ENCODE measurements around the gene EPS8. TPM values are rescaled to one million over a fixed set of nuclear protein-coding genes. Genes with fewer than 3 reads are reported as not detected.

Gene EPS8
- total and polyA plus RNA-seq, 2 experiments from 2014 or later = 43.1 to 83.2 TPM

DNA sequence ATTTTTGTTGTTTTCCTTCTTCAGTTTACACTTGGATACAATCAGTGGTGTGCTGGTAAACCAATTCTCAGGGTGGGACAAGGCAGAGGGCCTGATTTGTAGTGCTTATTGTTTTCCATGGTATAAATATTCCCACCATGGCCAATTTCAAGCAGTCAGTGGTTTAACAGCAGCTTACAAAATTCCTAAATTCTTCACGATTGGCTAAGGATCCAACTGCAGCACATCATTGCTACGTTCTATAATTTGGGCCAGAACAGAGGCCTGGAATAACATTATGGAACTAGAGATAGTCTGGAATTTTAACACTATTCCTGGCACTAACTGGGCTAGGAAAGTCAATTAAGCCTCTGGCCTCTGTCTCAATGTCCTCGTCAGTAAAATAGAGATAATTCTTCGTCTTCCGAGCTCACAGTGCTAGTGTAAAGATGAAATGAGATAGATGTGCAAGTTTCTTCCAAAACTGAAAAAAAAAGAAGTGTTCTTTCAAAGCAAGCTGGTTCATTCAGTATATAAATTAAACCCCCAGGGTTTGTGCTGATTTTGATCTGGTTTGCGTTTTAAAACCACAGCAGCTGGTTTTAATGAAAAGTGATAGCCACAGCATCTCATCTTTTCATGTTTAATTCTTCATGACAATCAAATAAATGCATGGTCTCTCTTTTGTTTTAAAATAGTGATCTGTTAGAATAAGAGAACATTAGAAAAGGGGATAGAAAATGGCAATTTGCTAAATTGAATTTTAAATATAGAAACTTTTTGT lies 104.1 kb downstream of the EPS8 start:
- H3K4me3 ChIP-seq = no peak overlapping the region
- TF ChIP-seq, protein P1, sequence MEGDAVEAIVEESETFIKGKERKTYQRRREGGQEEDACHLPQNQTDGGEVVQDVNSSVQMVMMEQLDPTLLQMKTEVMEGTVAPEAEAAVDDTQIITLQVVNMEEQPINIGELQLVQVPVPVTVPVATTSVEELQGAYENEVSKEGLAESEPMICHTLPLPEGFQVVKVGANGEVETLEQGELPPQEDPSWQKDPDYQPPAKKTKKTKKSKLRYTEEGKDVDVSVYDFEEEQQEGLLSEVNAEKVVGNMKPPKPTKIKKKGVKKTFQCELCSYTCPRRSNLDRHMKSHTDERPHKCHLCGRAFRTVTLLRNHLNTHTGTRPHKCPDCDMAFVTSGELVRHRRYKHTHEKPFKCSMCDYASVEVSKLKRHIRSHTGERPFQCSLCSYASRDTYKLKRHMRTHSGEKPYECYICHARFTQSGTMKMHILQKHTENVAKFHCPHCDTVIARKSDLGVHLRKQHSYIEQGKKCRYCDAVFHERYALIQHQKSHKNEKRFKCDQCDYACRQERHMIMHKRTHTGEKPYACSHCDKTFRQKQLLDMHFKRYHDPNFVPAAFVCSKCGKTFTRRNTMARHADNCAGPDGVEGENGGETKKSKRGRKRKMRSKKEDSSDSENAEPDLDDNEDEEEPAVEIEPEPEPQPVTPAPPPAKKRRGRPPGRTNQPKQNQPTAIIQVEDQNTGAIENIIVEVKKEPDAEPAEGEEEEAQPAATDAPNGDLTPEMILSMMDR (IDR thresholded peaks at IDR 0.05; ENCODE audit: poor library complexity) = no peak
- TF ChIP-seq EZH2phosphoT487 (IDR thresholded peaks at IDR 0.05; ENCODE audit: low read depth, severe bottlenecking, unreplicated experiment) (no peak), EZH2 (IDR thresholded peaks at IDR 0.05; ENCODE audit: borderline replicate concordance) (no peak)
- H3K27me3 ChIP-seq = no peaks in the 10 kb centered on the region
- DNase-seq (ENCODE audit: low spot score) = no peak
- no peaks in the 10 kb centered on the region for H3K9me3 ChIP-seq (ENCODE audit: low read depth)
- WGBS (ENCODE audit: low lambda C conversion rate, missing lambda C conversion rate) = 69% methylated on average over 6 of the region's 6 CpGs
- H4K20me1 ChIP-seq (ENCODE audit: insufficient read depth, poor library complexity, severe bottlenecking) = no peaks in the 10 kb centered on the region
- H3K4me1 ChIP-seq (ENCODE audit: insufficient read depth) = peaks cover 19% of the 10 kb centered on the region
- H3K27ac ChIP-seq = no peak overlapping the region
- H3K4me2 ChIP-seq = peak overlapping the region; percentile 38
- H3K79me2 ChIP-seq = peaks cover 48% of the 10 kb centered on the region
- H3K36me3 ChIP-seq (replicated peaks; ENCODE audit: insufficient read depth, low read depth) = no peaks in the 10 kb centered on the region
- H3K9me2 ChIP-seq (replicated peaks; ENCODE audit: insufficient read depth) = no peaks in the 10 kb centered on the region
- H2AFZ ChIP-seq = no peak overlapping the region

DNA sequence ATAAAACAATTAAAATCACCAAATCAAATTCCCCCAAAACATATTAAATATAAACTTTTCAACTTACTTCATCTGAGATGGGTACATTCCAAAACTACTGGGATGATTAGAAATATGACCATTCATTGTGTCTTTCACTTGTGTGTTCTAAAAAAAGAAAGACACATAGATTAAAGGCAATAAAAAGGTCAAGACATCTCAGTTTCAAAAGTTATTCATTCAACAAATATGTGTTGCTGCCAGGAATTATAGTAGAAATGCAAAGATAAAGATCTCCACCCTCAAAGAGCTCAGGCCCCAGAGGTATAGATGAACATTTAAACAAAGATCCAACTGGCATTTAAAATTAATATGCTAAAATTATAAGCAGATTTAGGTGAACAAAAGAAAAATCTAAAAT lies 106.4 kb downstream of the EPS8 start:
- Histone ChIP-seq H2AFZ (no peak overlapping the region), H3K9me3 (ENCODE audit: low read depth) (no peaks in the 10 kb centered on the region), H3K27me3 (no peaks in the 10 kb centered on the region), H3K9me2 (replicated peaks; ENCODE audit: insufficient read depth) (no peaks in the 10 kb centered on the region), H3K79me2 (peaks cover 51% of the 10 kb centered on the region), H3K27ac (no peak overlapping the region), H3K36me3 (replicated peaks; ENCODE audit: insufficient read depth, low read depth) (no peaks in the 10 kb centered on the region), H3K4me2 (peak overlapping the region; percentile 1), H3K4me1 (ENCODE audit: insufficient read depth) (peaks cover 7% of the 10 kb centered on the region), H3K4me3 (no peak overlapping the region), H4K20me1 (ENCODE audit: insufficient read depth, poor library complexity, severe bottlenecking) (no peaks in the 10 kb centered on the region)
- TF ChIP-seq EZH2 (IDR thresholded peaks at IDR 0.05; ENCODE audit: borderline replicate concordance) (no peak), EZH2phosphoT487 (IDR thresholded peaks at IDR 0.05; ENCODE audit: low read depth, severe bottlenecking, unreplicated experiment) (no peak)
- TF ChIP-seq, protein P1 (IDR thresholded peaks at IDR 0.05; ENCODE audit: poor library complexity) = no peak
- DNase-seq (ENCODE audit: low spot score) = no peak

DNA sequence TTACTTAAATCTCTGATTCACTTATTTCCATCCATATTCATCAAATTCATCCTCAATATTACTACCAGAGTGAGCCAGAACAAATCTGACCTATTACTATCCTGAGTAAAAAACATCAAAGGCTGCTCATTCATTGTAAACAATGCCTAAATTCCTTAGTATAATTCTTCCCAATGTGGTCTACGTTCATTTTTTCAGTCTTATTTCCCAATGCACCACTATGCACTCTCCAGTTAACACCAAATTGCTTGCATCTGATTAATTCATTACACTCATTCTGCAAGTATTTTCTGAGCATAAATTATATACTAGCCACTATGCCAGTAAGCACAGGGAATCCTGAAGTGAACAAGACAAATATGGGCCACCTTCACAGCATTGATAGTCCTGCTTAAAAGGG lies 110.0 kb downstream of the EPS8 start:
- no peaks in the 10 kb centered on the region for H3K9me3 ChIP-seq (ENCODE audit: low read depth)
- no peaks in the 10 kb centered on the region for H3K36me3 ChIP-seq (replicated peaks; ENCODE audit: insufficient read depth, low read depth)
- no peak overlapping the region for H3K27ac ChIP-seq
- no peak overlapping the region for H2AFZ ChIP-seq
- no peaks in the 10 kb centered on the region for H3K9me2 ChIP-seq (replicated peaks; ENCODE audit: insufficient read depth)
- no peaks in the 10 kb centered on the region for H3K4me1 ChIP-seq (ENCODE audit: insufficient read depth)
- H3K79me2 ChIP-seq = peaks cover 27% of the 10 kb centered on the region
- no peak for DNase-seq (ENCODE audit: low spot score)
- 73% methylated on average over 1 of the region's 1 CpG for WGBS (ENCODE audit: low lambda C conversion rate, missing lambda C conversion rate)
- TF ChIP-seq, protein P1 (IDR thresholded peaks at IDR 0.05; ENCODE audit: poor library complexity) = no peak
- TF ChIP-seq EZH2 (IDR thresholded peaks at IDR 0.05; ENCODE audit: borderline replicate concordance) (no peak), EZH2phosphoT487 (IDR thresholded peaks at IDR 0.05; ENCODE audit: low read depth, severe bottlenecking, unreplicated experiment) (no peak)
- H4K20me1 ChIP-seq (ENCODE audit: insufficient read depth, poor library complexity, severe bottlenecking) = no peaks in the 10 kb centered on the region
- no peak overlapping the region for H3K4me3 ChIP-seq
- H3K4me2 ChIP-seq = no peak overlapping the region
- no peaks in the 10 kb centered on the region for H3K27me3 ChIP-seq
